CMK (cell line): ENCODE results near the gene ABCD3.

ENCODE experiments used
- DNase-seq: peaks from one replicate; pipeline ENCODE4 v3.0.0-alpha.2; 2010; ENCODE audit warnings: low read depth

Gene ABCD3

GRCh38 chr1:94527447-94528031 lies 109.3 kb downstream of the ABCD3 start:
- no peak for DNase-seq

- no peak for DNase-seq
Observed at GRCh38 chr1:94528299-94528698, 110.1 kb downstream of the ABCD3 start.

DNA sequence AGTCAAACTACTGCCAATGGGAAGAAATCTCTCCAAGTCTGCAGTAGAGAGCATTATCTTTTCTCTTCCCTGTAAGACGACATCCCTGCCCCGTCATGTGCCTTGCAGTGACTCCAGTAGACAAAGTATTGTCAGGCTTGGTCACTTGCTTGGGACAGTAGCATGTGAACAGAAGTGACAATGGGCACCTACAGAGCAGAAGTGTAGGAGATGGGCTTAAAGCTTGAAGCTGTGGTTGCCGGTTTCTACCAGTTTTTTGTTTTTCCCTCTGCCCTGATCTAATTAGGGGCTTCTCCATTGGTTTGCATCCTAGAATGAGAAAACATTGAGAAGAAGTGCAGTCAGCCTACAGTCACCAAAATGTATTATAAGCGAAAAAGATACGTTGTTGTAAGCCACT lies 110.6 kb downstream of the ABCD3 start:
- DNase-seq: no peak

DNA sequence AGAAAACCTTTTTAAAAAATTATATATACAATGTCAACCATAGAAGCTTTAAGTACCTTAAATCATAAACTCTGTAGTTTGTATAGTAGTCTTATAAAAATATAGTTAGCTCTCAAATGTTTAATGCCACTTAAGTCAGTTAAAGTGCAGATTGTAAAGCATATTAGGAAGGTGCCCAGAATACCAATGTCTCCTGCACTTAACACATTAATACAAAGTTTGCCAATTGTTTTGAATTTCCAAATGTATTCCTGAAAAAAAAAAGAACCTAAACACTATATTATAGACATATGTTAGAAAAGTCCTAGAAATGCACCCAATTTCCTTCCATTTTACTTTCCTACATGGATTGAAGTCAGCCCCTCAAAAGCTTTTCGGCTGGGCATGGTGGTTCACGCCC lies 111.2 kb downstream of the ABCD3 start:
- no peak for DNase-seq

DNA sequence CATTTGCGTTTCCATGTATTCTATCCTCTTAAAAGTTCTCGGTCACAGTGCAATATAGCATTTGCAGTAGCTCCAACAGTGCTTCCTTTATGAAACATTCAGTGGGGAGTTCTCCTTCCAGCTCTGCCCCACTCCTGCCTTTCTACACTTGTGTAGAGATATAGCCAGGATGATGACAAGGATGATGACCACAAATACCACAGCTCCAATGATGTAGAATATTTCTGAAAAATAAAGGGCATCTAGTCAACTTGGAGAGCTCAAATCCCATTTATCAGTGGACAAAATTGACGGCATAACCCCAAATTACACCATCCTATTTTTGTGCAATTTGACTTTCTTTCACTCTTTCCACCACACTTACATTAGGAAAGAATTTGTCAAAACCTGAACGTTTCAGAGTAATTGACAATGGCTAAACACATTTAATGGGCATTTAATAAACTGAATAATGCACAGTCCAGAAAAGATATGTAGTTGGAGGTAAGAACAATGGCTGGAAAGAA lies 112.2 kb downstream of the ABCD3 start:
- no peak for DNase-seq

DNA sequence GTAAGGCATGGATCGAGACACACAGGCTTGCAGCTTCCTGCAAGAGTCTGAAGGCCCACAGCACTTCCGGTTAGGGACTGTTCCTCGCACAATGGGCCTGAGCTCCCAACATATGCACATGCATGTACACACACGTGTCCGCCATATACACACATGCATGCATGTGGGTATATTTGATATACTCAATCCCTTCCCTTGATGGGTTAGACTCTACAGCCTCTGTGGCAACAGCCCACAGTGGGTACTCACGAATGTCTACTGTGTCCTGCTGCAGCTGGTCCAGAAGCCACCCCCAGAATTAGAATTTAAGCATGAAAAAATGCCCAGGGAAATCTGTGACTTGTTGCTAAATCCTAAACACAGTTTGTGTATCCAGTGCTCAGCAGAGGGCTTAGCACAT lies 113.5 kb downstream of the ABCD3 start:
- DNase-seq: no peak

DNA sequence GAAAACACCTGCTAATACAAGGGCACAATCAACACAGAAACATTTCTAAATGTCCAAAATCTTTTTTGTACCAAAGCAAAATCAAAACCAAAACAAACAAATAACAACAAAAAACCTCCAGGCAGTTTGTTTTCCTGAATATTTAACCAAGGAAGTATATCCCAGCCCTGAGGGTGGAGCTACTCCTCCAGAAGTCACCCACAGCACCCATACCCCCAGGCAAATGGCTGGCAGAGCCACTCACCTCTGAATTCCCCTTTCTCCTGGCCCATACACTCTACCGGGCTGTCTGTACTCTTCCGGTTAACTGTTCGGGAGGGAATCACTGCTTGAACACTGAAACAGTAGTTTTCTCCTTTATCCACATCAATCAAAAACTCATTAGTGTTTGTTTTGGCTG lies 113.9 kb downstream of the ABCD3 start:
- no peak for DNase-seq

GRCh38 chr1:94535095-94535494 lies 116.9 kb downstream of the ABCD3 start:
- DNase-seq: no peak

GRCh38 chr1:94535879-94536278 lies 117.7 kb downstream of the ABCD3 start:
- no peak for DNase-seq

GRCh38 chr1:94537254-94537653 lies 119.1 kb downstream of the ABCD3 start:
- no peak for DNase-seq

DNA sequence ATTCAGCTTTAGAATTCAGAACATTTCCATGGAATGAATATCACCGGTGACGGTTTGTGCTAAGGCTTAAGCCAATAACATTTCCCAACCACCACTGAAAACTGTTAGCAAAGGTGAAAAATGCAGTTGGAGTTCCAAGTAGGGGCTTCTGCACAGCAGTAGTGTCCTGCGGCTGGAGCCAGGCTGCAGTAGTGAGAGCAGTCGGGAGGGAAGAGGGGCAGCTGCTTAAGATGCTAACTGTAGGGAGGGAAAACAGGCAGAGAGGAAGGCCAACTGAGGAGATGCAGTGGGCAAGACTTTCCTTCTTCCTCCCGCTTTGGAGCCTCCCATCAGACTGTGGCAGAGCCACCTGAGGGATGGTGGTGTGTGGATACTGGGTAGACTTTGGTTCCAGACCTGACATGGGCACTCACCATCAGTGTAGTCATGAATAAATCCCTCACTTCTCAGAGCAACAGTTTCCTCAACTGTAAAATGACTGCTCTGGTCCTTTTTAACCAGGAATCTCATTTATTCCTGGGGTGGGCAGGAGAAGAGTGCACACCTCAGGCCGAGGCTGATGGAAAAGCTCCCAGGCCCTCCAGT lies 120.1 kb downstream of the ABCD3 start:
- DNase-seq: no peak

- DNase-seq: no peak
Observed at GRCh38 chr1:94539496-94539895, 121.3 kb downstream of the ABCD3 start.

GRCh38 chr1:94540440-94541245 lies 122.5 kb downstream of the ABCD3 start:
- no peak for DNase-seq

- DNase-seq: no peak
Observed at GRCh38 chr1:94541246-94542087, 123.3 kb downstream of the ABCD3 start, which contains the start of gene F3. TSS of gene F3 (minus strand) at chr1:94541759. CDS start at chr1:94541636, 123 bp downstream.

- no peak for DNase-seq
Observed at GRCh38 chr1:94542088-94542870, 124.1 kb downstream of the ABCD3 start.

GRCh38 chr1:94543001-94543400 lies 124.8 kb downstream of the ABCD3 start:
- no peak for DNase-seq

DNA sequence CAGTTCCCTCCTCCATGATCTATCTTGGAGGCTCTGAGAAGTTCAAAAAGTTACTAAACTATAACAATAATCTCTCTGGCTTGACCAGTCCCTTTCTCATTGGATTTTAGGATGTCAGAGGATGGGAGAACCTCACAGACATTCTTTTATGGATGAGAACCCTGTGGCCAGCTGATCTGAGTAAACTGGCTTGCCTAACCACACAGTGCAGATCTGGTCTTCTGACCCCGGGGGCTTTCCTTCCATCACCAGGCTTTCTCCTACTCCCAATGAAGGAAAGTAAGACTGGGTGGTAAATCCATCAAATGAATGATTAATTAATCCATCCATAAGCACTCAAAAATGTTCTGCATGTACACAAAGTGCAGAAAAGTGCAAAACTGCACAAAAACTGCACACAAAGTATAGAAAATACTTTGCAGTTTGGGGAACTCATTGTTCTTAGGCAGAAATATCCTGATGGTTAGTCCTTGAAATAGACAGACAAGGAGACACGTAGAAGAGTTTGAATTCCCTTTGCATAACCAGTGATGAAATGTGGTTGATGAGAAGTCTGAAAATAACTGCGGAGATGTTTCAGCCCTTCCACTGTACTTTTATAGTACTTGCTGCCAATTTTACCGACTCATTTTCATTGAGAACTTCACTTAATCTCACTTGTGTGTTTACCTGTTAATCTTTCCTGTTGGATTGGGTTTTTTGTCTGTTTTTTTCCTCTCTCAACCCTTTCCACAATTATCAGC lies 125.9 kb downstream of the ABCD3 start:
- no peak for DNase-seq

- DNase-seq: peak; percentile 17
Observed at GRCh38 chr1:94544706-94545490, 126.7 kb downstream of the ABCD3 start.

GRCh38 chr1:94549706-94550105 lies 131.5 kb downstream of the ABCD3 start:
- no peak for DNase-seq

- no peak for DNase-seq
Observed at GRCh38 chr1:94550396-94550795, 132.2 kb downstream of the ABCD3 start.
